Spleen (tissue), 7 donors: ENCODE measurements around the gene CARD10.

Source experiments
- CTCF ChIP-seq, 11 experiments: fragments of 200-600 bp in 7 of 11; fragments of 450-650 bp in 4 of 11; sonication (generic) in 4 of 11; IDR thresholded peaks in 8 of 11; conservative IDR thresholded peaks in 3 of 11; 1 replicate in 7 of 11; 2 replicates in 4 of 11; pipeline versions ENCODE4 v1.4.0 to v1.8.0; 2016 to 2021; ENCODE audit warnings: antibody characterized with exemption in 11 of 11, inconsistent platforms in 4 of 11, mild to moderate bottlenecking in 1 of 11
- POLR2A ChIP-seq, 3 donors: fragments of 450-650 bp; IDR thresholded peaks; one replicate each; pipeline ENCODE4 v1.5.1; 2017; ENCODE audit warnings: antibody characterized with exemption in 3 of 3, mild to moderate bottlenecking in 1 of 3
- donor health status: DM: no; HTN: no; CAD: no; lungs with moderate emphysema.
- donor health status: DM: no; HTN: no; CAD: no.
- donor health status: DM: no; HTN: no; CAD: no.

GRCh38 chr22:37479196-37479595 is 40.0 kb downstream of the CARD10 start:
- no peak for TF ChIP-seq CTCF (IDR thresholded peaks at IDR 0.05 in 8 of 11, conservative IDR thresholded peaks at IDR 0.05 in 3 of 11)
- no peak for TF ChIP-seq POLR2A (IDR thresholded peaks at IDR 0.05)
